ENCODE measurements around the gene GTF2H2C.
"Not testable (repeated sequence)": the region's sequence is repeated elsewhere in the genome, so short reads cannot be mapped to it uniquely, and the experiment has no call there.

The GTF2H2C gene

GRCh38 chr5:69560587-69561431, 818 bp downstream of the GTF2H2C start:
- H3K4me3 ChIP-seq (ENCODE audit: low read depth, low read length), result peak overlapping the region; percentile 28

DNA sequence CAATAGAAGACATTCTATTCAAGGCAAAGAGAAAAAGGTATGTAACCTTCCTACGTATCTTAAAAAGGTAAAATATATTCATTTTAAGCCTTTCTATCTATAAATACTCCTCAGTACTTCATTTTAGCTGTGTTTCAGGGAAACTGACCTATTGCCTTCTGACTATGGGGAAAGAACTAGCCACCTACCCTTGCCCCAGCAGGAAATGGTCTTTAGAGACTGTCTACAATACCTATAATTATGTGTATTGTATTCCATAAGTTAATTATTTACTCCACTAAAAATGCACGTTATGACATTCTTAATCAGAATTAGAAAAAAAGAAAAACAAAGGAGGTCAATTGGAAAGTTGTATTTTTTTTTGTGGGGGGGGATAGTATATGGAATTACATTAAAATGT, 6.2 kb downstream of the GTF2H2C start:
- not testable (repeated sequence) for H3K4me3 ChIP-seq (ENCODE audit: low read depth, low read length)

DNA sequence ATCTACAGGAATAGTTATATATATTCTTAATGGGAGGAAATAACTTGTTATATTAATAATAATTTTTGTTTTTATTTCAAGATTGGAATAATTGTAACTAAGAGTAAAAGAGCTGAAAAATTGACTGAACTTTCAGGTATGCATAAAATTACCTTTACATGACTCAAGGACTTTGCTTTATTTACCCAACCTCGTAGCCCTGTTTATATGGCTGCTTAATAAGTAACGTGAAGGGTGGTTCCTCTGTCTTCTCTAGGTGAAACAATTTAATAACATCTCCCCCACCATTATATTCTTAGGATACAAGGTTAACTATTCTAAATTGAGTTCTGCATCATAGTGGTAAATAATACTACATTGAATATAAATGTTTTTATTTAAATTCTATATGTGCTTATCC, 8.1 kb downstream of the GTF2H2C start:
- H3K4me3 ChIP-seq (ENCODE audit: low read depth, low read length), result not testable (repeated sequence)

- not testable (repeated sequence) for H3K4me3 ChIP-seq (ENCODE audit: low read depth, low read length)
Measured at GRCh38 chr5:69583356-69583755, 23.4 kb downstream of the GTF2H2C start.

DNA sequence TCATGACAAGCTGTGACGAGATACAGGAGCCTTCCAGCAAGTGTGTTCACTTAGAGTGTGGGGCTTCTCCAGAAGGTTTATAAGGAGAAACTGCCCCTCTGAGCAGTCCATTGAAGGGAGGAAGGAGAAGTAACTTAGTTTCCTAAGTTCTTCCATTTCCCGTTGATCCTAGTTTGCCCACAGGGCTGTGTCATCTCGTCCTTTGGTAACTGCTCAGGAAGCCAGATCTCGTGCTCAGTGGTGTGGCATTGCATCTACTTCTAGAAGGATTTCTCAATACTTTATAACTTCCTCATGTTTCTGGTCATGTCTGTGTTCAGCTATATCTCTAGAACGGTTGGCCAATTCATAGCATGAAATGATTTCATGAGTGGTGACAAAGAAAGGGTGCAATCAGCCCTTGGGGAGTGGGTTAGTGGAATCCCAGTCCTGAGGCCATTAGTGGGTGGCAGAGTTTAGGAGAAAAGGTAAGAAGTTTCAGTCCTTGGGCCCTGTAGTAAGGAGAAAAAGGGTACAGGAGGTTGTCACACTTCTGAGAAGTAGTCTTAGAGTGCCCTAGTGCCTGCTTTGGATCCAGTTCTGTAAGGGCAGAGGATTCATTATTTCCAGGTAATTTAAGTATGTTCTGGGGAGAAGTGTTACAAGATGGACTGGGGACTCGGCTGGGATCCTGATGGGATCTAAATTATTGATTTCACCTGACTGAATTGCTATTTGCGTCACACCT, 36.3 kb downstream of the GTF2H2C start:
- H3K4me3 ChIP-seq (ENCODE audit: low read depth, low read length), result not testable (repeated sequence)

- not testable (repeated sequence) for H3K4me3 ChIP-seq (ENCODE audit: low read depth, low read length)
Measured at GRCh38 chr5:69601947-69602346, 42.0 kb downstream of the GTF2H2C start.

DNA sequence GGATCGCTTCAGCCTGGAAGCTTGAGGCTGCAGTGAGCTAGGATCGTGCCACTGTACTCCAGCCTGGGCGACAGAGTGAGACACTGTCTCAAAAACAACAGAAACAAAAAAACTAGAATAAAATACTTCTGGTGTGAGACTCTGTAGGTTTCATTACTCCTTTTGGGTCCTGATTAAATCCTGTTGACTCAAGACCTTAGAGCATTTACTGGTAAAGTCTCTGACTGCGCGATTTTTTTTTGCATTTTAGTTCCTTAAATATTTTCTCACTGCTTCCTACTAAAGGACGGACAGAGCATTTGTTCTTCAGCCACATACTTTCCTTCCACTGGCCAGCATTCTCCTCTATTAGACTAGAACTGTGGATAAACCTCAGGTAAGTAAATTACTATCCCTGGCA, 46.8 kb downstream of the GTF2H2C start:
- not testable (repeated sequence) for H3K4me3 ChIP-seq (ENCODE audit: low read depth, low read length)

- H3K4me3 ChIP-seq (ENCODE audit: low read depth, low read length), result not testable (repeated sequence)
Measured at GRCh38 chr5:69607750-69608149, 47.8 kb downstream of the GTF2H2C start.

DNA sequence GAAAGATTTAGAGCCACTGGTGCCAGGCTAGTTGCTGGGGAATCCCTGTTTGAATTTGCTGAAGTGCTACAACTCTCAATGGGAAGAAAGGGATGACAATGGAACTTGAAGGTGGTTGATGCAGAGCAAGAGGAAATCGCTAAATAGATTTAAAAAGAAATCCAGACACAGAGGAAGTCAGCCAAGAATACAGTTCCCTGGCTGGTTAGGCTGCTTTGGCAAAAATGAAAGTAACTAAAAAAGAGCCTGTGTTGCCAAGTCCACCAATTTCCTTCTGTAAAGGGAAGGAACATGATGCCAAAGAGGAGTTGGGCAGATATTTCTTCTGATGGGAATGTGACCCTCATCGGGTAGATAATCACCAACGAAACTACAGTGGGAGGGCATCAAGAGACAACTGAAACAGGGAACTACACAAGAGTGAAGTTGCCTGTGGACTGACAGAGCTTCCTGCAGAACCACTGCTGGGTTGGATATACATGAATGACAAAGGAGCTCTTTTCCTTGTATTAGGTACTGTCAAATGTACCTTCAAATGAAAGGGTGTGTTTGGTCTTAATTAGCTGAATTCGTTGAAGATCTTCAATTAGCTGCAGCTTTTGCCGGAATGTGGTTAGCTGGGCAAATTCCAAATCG, 49.0 kb downstream of the GTF2H2C start:
- not testable (repeated sequence) for H3K4me3 ChIP-seq (ENCODE audit: low read depth, low read length)

DNA sequence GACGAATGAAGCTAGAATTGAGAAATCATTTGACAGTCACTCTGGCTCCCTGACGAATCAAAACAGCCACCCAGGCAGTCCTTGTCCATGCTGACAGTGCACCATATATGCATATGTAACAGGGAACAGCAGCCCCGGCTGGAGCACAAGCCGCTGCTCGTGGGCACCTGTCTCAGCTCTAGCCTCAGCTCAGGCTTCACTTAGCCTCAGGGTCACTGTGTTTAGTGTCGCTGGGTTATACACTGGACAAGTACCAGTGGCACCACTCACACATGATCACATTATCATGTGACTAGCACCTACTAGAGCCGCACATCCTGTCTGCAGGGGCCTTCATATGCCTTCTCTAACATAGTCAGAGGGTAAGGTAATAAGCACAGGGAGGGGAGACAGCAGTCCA, 54.9 kb downstream of the GTF2H2C start:
- H3K4me3 ChIP-seq (ENCODE audit: low read depth, low read length), result not testable (repeated sequence)

- H3K4me3 ChIP-seq (ENCODE audit: low read depth, low read length), result not testable (repeated sequence)
Measured at GRCh38 chr5:69631879-69632278, 71.9 kb downstream of the GTF2H2C start.

Data from iPS-11a (cell line).